WTC11 (cell line): ENCODE results near the gene CEP192. TPM values are rescaled to one million over a fixed set of nuclear protein-coding genes. Genes with fewer than 3 reads are reported as not detected.

Experiments
- ATF6 ChIP-seq: sonication (generic); formaldehyde crosslinking; IDR thresholded peaks from 2 replicates; pipeline ENCODE4 v1.8.1; 2023; ENCODE audit warnings: mild to moderate bottlenecking, missing genetic modification reagents
- CTCF ChIP-seq: fragments of 200-600 bp; IDR thresholded peaks from 2 replicates; pipeline ENCODE4 v1.8.0; 2022; ENCODE audit warnings: antibody characterized with exemption
- E2F1 ChIP-seq: sonication (generic); formaldehyde crosslinking; IDR thresholded peaks from 2 replicates; pipeline ENCODE4 v1.8.0; 2022; ENCODE audit warnings: mild to moderate bottlenecking, missing genetic modification reagents
- E2F4 ChIP-seq: sonication (generic); formaldehyde crosslinking; IDR thresholded peaks from 2 replicates; pipeline ENCODE4 v1.8.1; 2022; ENCODE audit warnings: low read depth, mild to moderate bottlenecking, moderate library complexity, missing genetic modification reagents, borderline replicate concordance
- ESRRA ChIP-seq: sonication (generic); formaldehyde crosslinking; IDR thresholded peaks from 2 replicates; pipeline ENCODE4 v1.8.1; 2022; ENCODE audit warnings: mild to moderate bottlenecking, missing genetic modification reagents, borderline replicate concordance
- HMGA2 ChIP-seq: fragments of 250-450 bp; sonication (Bioruptor Pico); IDR thresholded peaks from 2 replicates; pipeline ENCODE4 v1.4.0; 2021; ENCODE audit warnings: mild to moderate bottlenecking, moderate library complexity
- HMGXB4 ChIP-seq: sonication (generic); formaldehyde crosslinking; IDR thresholded peaks from 2 replicates; pipeline ENCODE4 v1.8.1; 2023; ENCODE audit warnings: mild to moderate bottlenecking, moderate library complexity, missing genetic modification reagents
- IRF2 ChIP-seq: sonication (generic); formaldehyde crosslinking; IDR thresholded peaks from 2 replicates; pipeline ENCODE4 v1.8.0; 2022; ENCODE audit warnings: low read depth, missing genetic modification reagents, borderline replicate concordance
- NFATC4 ChIP-seq: fragments of 250-450 bp; sonication (Bioruptor Pico); IDR thresholded peaks from 2 replicates; pipeline ENCODE4 v1.9.0; 2021; ENCODE audit warnings: mild to moderate bottlenecking
- NR3C1 ChIP-seq: sonication (generic); formaldehyde crosslinking; conservative IDR thresholded peaks from 2 replicates; pipeline ENCODE4 v1.8.1; 2023; ENCODE audit warnings: low read depth, mild to moderate bottlenecking, missing genetic modification reagents
- PRDM15 ChIP-seq: sonication (generic); formaldehyde crosslinking; IDR thresholded peaks from 2 replicates; pipeline ENCODE4 v1.8.0; 2022; ENCODE audit warnings: missing genetic modification reagents
- STAT6 ChIP-seq: sonication (generic); formaldehyde crosslinking; conservative IDR thresholded peaks from 2 replicates; pipeline ENCODE4 v1.8.1; 2023; ENCODE audit warnings: mild to moderate bottlenecking, low read depth, missing genetic modification reagents, moderate library complexity
- ZNF263 ChIP-seq: sonication (generic); formaldehyde crosslinking; IDR thresholded peaks from 2 replicates; pipeline ENCODE4 v1.8.1; 2022; ENCODE audit warnings: low read depth, mild to moderate bottlenecking, moderate library complexity, missing genetic modification reagents
- total RNA-seq: library from RNA; stranded (reverse); gene quantifications from 3 replicates; pipeline ENCODE4 v1.2.3, GENCODE V29; 2021

Gene CEP192
- total RNA-seq, 1 experiment from 2014 or later: 25.4 TPM

GRCh38 chr18:13019301-13019700 is 28.1 kb downstream of the CEP192 start (continued):
- TF ChIP-seq HMGXB4 (CRISPR knock-in tag) (no peak), ZNF263 (CRISPR knock-in tag) (no peak), NR3C1 (no peak), ATF6 (CRISPR knock-in tag) (no peak), CTCF (no peak), E2F4 (CRISPR knock-in tag) (no peak), NFATC4 (CRISPR knock-in tag) (no peak), E2F1 (CRISPR knock-in tag) (no peak), HMGA2 (no peak), IRF2 (CRISPR knock-in tag) (no peak), STAT6 (no peak), ESRRA (no peak), PRDM15 (CRISPR knock-in tag) (no peak)
